ENCODE results near the gene GLYATL3. TPM values are rescaled to one million over a fixed set of nuclear protein-coding genes. Genes with fewer than 3 reads are reported as not detected.

The GLYATL3 gene
- total RNA-seq, 2 experiments from 2014 or later = not detected

DNA sequence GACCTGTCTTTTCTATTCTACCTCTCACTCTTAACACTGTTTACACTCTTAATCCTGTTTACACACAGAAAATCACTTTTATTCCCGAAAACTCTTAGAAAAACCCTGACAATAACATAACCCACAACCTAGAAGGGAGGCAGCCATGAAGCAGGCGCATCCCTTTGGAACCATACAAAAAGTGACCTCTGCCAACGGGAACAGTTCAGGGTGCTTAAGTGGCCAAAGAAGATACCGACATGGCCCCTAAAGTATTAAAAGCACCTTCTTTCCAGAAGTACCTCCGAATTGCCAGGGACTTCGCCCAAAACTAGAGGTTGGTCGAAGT lies 37.2 kb upstream of the GLYATL3 start:
- CTCF ChIA-PET (ENCODE audit: unreplicated experiment) = no interaction called here
- intact Hi-C loops (cut with micrococcal nuclease; ENCODE audit: unreplicated experiment) = no loop called here
- POLR2A ChIA-PET = interaction anchor here (0.7 to 1.4 kb wide), 3 partner anchors 12 to 15 kb away, joined by 3 to 4 read pairs (median 3); no protein-coding TSS in a partner anchor

DNA sequence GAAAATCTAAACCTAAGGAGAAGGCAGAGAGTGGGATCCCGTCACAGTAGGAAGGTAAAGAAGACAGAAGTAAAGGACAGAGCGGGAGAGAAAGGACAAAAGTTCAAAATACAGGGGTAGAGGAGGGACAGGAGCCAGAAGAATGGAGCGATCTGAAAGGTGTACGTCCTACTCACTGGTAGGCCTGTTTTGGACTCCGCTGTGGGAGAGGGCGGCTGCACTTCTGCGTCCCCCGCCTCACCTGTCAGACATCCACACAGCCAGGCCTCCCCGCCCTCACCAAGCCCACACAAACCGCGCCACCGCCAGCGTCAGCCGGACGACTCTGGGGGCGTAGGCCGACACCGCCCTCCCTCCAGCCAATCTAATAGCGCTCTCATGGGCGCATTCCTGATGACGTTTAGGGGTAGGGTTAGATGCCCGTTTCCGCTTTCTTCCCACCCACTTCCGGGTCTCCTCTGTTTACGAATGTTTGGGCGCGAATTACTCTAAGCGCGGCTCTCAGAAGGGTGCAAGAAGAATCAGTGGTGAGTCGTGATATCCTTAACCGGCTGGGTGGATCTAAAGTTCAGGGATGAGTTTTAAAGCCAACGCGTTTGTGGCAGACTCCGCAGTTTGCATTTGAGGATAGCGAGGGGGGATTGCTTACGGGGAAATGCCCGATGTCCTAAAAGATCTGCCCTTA lies 36.7 kb upstream of the GLYATL3 start, which contains the start of the genes CENPQ and MMUT:
Gene CENPQ, plus strand, starts transcription at position 444 of the 685 bp plus-strand sequence. CDS start 6,807 bp downstream, outside the sequence.
Gene MMUT, minus strand, starts transcription at position 327 of the 685 bp plus-strand sequence. CDS start 3,787 bp downstream, outside the sequence.
- POLR2A ChIA-PET = interaction anchor here (1.2 kb wide), 1 partner anchor 12 kb away, joined by 4 read pairs; no protein-coding TSS in a partner anchor
- Histone ChIP-seq H3K9me3 (ENCODE audit: low read length) (no peaks in the 10 kb centered on the region), H2AFZ (ENCODE audit: low read length) (peak within 1 kb of the TSS; percentile 91), H4K20me1 (ENCODE audit: insufficient read depth, low read length) (no peaks in the 10 kb centered on the region), H3K27ac (ENCODE audit: low read depth, low read length, poor library complexity, severe bottlenecking) (peak within 1 kb of the TSS; percentile 58), H3K4me2 (ENCODE audit: low read length) (peak within 1 kb of the TSS; percentile 99), H3K4me3 (ENCODE audit: low read depth, low read length, poor library complexity, severe bottlenecking) (peak within 1 kb of the TSS; percentile 96), H3K36me3 (ENCODE audit: insufficient read depth, low read length) (peaks cover 12% of the 10 kb centered on the region; the same call in 1 of the 2 replicates), H3K9me2 (ENCODE audit: insufficient read depth, low read length) (no peaks in the 10 kb centered on the region), H3K79me2 (ENCODE audit: insufficient read depth, low read depth, low read length) (peaks cover 77% of the 10 kb centered on the region), H3K4me1 (ENCODE audit: insufficient read depth, low read length, poor library complexity, severe bottlenecking) (peaks cover 40% of the 10 kb centered on the region)
- CTCF ChIA-PET (ENCODE audit: unreplicated experiment) = no interaction called here
- TF ChIP-seq, protein P1, sequence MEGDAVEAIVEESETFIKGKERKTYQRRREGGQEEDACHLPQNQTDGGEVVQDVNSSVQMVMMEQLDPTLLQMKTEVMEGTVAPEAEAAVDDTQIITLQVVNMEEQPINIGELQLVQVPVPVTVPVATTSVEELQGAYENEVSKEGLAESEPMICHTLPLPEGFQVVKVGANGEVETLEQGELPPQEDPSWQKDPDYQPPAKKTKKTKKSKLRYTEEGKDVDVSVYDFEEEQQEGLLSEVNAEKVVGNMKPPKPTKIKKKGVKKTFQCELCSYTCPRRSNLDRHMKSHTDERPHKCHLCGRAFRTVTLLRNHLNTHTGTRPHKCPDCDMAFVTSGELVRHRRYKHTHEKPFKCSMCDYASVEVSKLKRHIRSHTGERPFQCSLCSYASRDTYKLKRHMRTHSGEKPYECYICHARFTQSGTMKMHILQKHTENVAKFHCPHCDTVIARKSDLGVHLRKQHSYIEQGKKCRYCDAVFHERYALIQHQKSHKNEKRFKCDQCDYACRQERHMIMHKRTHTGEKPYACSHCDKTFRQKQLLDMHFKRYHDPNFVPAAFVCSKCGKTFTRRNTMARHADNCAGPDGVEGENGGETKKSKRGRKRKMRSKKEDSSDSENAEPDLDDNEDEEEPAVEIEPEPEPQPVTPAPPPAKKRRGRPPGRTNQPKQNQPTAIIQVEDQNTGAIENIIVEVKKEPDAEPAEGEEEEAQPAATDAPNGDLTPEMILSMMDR (conservative IDR thresholded peaks at IDR 0.05; ENCODE audit: low read length) = no peak
- no peak for TF ChIP-seq EZH2phosphoT487 (IDR thresholded peaks at IDR 0.05; ENCODE audit: borderline replicate concordance, low read depth, low read length)
- DNase-seq (ENCODE audit: low spot score) = peak; percentile 95
- no TSS peak for BruUV-seq (replicated peaks)
- intact Hi-C loops (cut with micrococcal nuclease; ENCODE audit: unreplicated experiment) = no loop called here

More for the DNA sequence above, 37.2 kb upstream of the GLYATL3 start:
- H3K36me3 ChIP-seq (ENCODE audit: insufficient read depth, low read length) = peaks cover 15% of the 10 kb centered on the region; the same call in 1 of the 2 replicates
- H3K9me3 ChIP-seq (ENCODE audit: low read length) = no peaks in the 10 kb centered on the region
- H4K20me1 ChIP-seq (ENCODE audit: insufficient read depth, low read length) = no peaks in the 10 kb centered on the region
- BruUV-seq (replicated peaks) = TSS peak; percentile 86
- H3K9me2 ChIP-seq (ENCODE audit: insufficient read depth, low read length) = no peaks in the 10 kb centered on the region
- H3K4me1 ChIP-seq (ENCODE audit: insufficient read depth, low read length, poor library complexity, severe bottlenecking) = peaks cover 35% of the 10 kb centered on the region
- H3K4me2 ChIP-seq (ENCODE audit: low read length) = peak overlapping the region; percentile 99
- DNase-seq (ENCODE audit: low spot score) = no peak
- peaks cover 72% of the 10 kb centered on the region for H3K79me2 ChIP-seq (ENCODE audit: insufficient read depth, low read depth, low read length)
- peak overlapping the region; percentile 96 for H3K4me3 ChIP-seq (ENCODE audit: low read depth, low read length, poor library complexity, severe bottlenecking)
- peak overlapping the region; percentile 51 for H3K27ac ChIP-seq (ENCODE audit: low read depth, low read length, poor library complexity, severe bottlenecking)
- TF ChIP-seq EZH2phosphoT487 (IDR thresholded peaks at IDR 0.05; ENCODE audit: borderline replicate concordance, low read depth, low read length) = no peak
- TF ChIP-seq, protein P1 (conservative IDR thresholded peaks at IDR 0.05; ENCODE audit: low read length) = no peak
- H2AFZ ChIP-seq (ENCODE audit: low read length) = peak overlapping the region; percentile 88

DNA sequence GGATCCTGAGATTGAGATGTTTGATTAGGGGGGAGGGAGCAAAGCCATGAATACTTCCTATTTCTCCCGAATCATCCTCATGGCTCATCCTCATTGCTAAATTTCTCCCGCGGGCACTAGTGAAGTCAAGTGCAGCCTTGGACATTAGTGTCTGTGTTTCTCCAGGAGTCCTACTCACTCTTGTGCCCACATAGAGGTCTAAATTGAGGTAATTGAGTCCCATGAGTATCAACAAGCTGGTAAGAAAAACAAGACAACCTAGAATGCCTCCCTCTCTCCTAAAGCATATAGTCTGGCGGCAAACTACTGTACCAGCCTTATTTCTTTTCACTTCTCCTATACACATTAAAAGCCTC lies 36.1 kb upstream of the GLYATL3 start:
- intact Hi-C loops (cut with micrococcal nuclease; ENCODE audit: unreplicated experiment) = no loop called here
- peaks cover 12% of the 10 kb centered on the region; the same call in 1 of the 2 replicates for H3K36me3 ChIP-seq (ENCODE audit: insufficient read depth, low read length)
- H3K9me3 ChIP-seq (ENCODE audit: low read length) = no peaks in the 10 kb centered on the region
- no peak for DNase-seq (ENCODE audit: low spot score)
- peak overlapping the region; percentile 84 for H3K4me2 ChIP-seq (ENCODE audit: low read length)
- peak overlapping the region; percentile 96 for H3K4me3 ChIP-seq (ENCODE audit: low read depth, low read length, poor library complexity, severe bottlenecking)
- no peaks in the 10 kb centered on the region for H3K9me2 ChIP-seq (ENCODE audit: insufficient read depth, low read length)
- H3K27ac ChIP-seq (ENCODE audit: low read depth, low read length, poor library complexity, severe bottlenecking) = peak overlapping the region; percentile 58
- peaks cover 41% of the 10 kb centered on the region for H3K4me1 ChIP-seq (ENCODE audit: insufficient read depth, low read length, poor library complexity, severe bottlenecking)
- H2AFZ ChIP-seq (ENCODE audit: low read length) = peak overlapping the region; percentile 91
- TSS peak; percentile 92 for BruUV-seq (replicated peaks)
- TF ChIP-seq EZH2phosphoT487 (IDR thresholded peaks at IDR 0.05; ENCODE audit: borderline replicate concordance, low read depth, low read length) = no peak
- TF ChIP-seq, protein P1 (conservative IDR thresholded peaks at IDR 0.05; ENCODE audit: low read length) = no peak
- ChIA-PET POLR2A (no interaction called here), CTCF (ENCODE audit: unreplicated experiment) (no interaction called here)
- H4K20me1 ChIP-seq (ENCODE audit: insufficient read depth, low read length) = no peaks in the 10 kb centered on the region
- peaks cover 82% of the 10 kb centered on the region for H3K79me2 ChIP-seq (ENCODE audit: insufficient read depth, low read depth, low read length)

Data from OCI-LY7 (cell line).